ENCODE data around the gene NOL3. TPM values are rescaled to one million over a fixed set of nuclear protein-coding genes. Genes with fewer than 3 reads are reported as not detected.

NOL3 gene
- total and polyA plus RNA-seq, 2 of the 13 experiments (the other 11 are each of a cell fraction or from before 2014, with no cell fraction given): 5.7 to 20.5 TPM

- TF ChIP-seq, protein P1, sequence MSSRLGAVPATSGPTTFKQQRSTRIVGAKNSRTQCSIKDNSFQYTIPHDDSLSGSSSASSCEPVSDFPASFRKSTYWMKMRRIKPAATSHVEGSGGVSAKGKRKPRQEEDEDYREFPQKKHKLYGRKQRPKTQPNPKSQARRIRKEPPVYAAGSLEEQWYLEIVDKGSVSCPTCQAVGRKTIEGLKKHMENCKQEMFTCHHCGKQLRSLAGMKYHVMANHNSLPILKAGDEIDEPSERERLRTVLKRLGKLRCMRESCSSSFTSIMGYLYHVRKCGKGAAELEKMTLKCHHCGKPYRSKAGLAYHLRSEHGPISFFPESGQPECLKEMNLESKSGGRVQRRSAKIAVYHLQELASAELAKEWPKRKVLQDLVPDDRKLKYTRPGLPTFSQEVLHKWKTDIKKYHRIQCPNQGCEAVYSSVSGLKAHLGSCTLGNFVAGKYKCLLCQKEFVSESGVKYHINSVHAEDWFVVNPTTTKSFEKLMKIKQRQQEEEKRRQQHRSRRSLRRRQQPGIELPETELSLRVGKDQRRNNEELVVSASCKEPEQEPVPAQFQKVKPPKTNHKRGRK (CRISPR knock-in tag; IDR thresholded peaks at IDR 0.05): no peak
- no peak for TF ChIP-seq ZNF20 (CRISPR knock-in tag; IDR thresholded peaks at IDR 0.05)
- TF ChIP-seq BRCA1 (CRISPR knock-in tag; IDR thresholded peaks at IDR 0.05): peak; percentile 70; the same call in 1 of the 2 replicates
- TF ChIP-seq PHF20 (CRISPR knock-in tag; IDR thresholded peaks at IDR 0.05): peak; percentile 62; the same call in 1 of the 2 replicates
- peak; percentile 83 for TF ChIP-seq ZNF235 (CRISPR knock-in tag; IDR thresholded peaks at IDR 0.05; ENCODE audit: borderline replicate concordance)
- peak; percentile 59; the same call in 1 of the 2 replicates for TF ChIP-seq ZMYM4 (CRISPR knock-in tag; IDR thresholded peaks at IDR 0.05)
- TF ChIP-seq FOSL1 (CRISPR knock-in tag; IDR thresholded peaks at IDR 0.05; ENCODE audit: borderline replicate concordance): no peak; the same call in 1 of the 2 replicates
- TF ChIP-seq CHD2 (IDR thresholded peaks at IDR 0.05; ENCODE audit: low read depth, low read length): no peak
- TF ChIP-seq MXD4 (CRISPR knock-in tag; IDR thresholded peaks at IDR 0.05): peak; percentile 87
- no peak for TF ChIP-seq NFIC (IDR thresholded peaks at IDR 0.05; ENCODE audit: low read length)
- TF ChIP-seq MED8 (CRISPR knock-in tag; IDR thresholded peaks at IDR 0.05; ENCODE audit: insufficient replicate concordance): peak; percentile 80
- TF ChIP-seq ZNF770 (CRISPR knock-in tag; IDR thresholded peaks at IDR 0.05): no peak
- peak; percentile 81 for TF ChIP-seq SP4 (CRISPR knock-in tag; IDR thresholded peaks at IDR 0.05)
- TF ChIP-seq PTBP1 (IDR thresholded peaks at IDR 0.05; ENCODE audit: low read depth, low read length, poor library complexity, severe bottlenecking): no peak
- TF ChIP-seq BCL3 (CRISPR knock-in tag; IDR thresholded peaks at IDR 0.05): peak; percentile 88; the same call in 1 of the 2 replicates
- no peak for TF ChIP-seq ZNF75D (CRISPR knock-in tag; IDR thresholded peaks at IDR 0.05; ENCODE audit: borderline replicate concordance)
- TF ChIP-seq ZNF879 (CRISPR knock-in tag; IDR thresholded peaks at IDR 0.05): peak; percentile 69; the same call in 1 of the 2 replicates
- no peak for TF ChIP-seq RAD51 (IDR thresholded peaks at IDR 0.05; ENCODE audit: borderline replicate concordance)
- TF ChIP-seq, protein P2, sequence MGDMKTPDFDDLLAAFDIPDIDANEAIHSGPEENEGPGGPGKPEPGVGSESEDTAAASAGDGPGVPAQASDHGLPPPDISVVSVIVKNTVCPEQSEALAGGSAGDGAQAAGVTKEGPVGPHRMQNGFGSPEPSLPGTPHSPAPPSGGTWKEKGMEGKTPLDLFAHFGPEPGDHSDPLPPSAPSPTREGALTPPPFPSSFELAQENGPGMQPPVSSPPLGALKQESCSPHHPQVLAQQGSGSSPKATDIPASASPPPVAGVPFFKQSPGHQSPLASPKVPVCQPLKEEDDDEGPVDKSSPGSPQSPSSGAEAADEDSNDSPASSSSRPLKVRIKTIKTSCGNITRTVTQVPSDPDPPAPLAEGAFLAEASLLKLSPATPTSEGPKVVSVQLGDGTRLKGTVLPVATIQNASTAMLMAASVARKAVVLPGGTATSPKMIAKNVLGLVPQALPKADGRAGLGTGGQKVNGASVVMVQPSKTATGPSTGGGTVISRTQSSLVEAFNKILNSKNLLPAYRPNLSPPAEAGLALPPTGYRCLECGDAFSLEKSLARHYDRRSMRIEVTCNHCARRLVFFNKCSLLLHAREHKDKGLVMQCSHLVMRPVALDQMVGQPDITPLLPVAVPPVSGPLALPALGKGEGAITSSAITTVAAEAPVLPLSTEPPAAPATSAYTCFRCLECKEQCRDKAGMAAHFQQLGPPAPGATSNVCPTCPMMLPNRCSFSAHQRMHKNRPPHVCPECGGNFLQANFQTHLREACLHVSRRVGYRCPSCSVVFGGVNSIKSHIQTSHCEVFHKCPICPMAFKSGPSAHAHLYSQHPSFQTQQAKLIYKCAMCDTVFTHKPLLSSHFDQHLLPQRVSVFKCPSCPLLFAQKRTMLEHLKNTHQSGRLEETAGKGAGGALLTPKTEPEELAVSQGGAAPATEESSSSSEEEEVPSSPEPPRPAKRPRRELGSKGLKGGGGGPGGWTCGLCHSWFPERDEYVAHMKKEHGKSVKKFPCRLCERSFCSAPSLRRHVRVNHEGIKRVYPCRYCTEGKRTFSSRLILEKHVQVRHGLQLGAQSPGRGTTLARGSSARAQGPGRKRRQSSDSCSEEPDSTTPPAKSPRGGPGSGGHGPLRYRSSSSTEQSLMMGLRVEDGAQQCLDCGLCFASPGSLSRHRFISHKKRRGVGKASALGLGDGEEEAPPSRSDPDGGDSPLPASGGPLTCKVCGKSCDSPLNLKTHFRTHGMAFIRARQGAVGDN (CRISPR knock-in tag; IDR thresholded peaks at IDR 0.05): peak; percentile 96
- peak; percentile 96 for TF ChIP-seq ERF (CRISPR knock-in tag; IDR thresholded peaks at IDR 0.05)
- TF ChIP-seq CCAR2 (optimal IDR thresholded peaks at IDR 0.05; ENCODE audit: low read depth, low read length): no peak
- TF ChIP-seq, protein P3, sequence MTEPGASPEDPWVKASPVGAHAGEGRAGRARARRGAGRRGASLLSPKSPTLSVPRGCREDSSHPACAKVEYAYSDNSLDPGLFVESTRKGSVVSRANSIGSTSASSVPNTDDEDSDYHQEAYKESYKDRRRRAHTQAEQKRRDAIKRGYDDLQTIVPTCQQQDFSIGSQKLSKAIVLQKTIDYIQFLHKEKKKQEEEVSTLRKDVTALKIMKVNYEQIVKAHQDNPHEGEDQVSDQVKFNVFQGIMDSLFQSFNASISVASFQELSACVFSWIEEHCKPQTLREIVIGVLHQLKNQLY (CRISPR knock-in tag; IDR thresholded peaks at IDR 0.05): peak; percentile 100
Measured at GRCh38 chr16:67164599-67165061, 5.7 kb upstream of the NOL3 start, which contains the start of gene HSF4 (continued).
